SJCRH30 (cell line): Measurements from ENCODE around the gene WASL. TPM values are rescaled to one million over a fixed set of nuclear protein-coding genes. Genes with fewer than 3 reads are reported as not detected.

Experiments used
- DNase-seq, 2 experiments: peaks; one replicate each; pipeline ENCODE4 v3.0.0-alpha.2; 2015 to 2020
- H3K27ac ChIP-seq: fragments of 250-450 bp; sonication (Bioruptor Pico); 2 replicates; pipeline ENCODE4 v1.5.1; 2020; ENCODE audit warnings: mild to moderate bottlenecking, moderate library complexity
- H3K27me3 ChIP-seq: fragments of 250-450 bp; sonication (Bioruptor Pico); 2 replicates; pipeline ENCODE4 v1.5.1; 2020; ENCODE audit warnings: mild to moderate bottlenecking, moderate library complexity
- H3K36me3 ChIP-seq: fragments of 250-450 bp; sonication (Bioruptor Pico); 2 replicates; pipeline ENCODE4 v1.5.1; 2020; ENCODE audit warnings: mild to moderate bottlenecking, moderate library complexity
- H3K4me1 ChIP-seq: fragments of 250-450 bp; sonication (Bioruptor Pico); 2 replicates; pipeline ENCODE4 v1.5.1; 2020; ENCODE audit warnings: mild to moderate bottlenecking, moderate library complexity
- H3K4me3 ChIP-seq: fragments of 250-450 bp; sonication (Bioruptor Pico); 2 replicates; pipeline ENCODE4 v1.5.1; 2020; ENCODE audit warnings: mild to moderate bottlenecking, moderate library complexity
- H3K9me3 ChIP-seq: fragments of 250-450 bp; sonication (Bioruptor Pico); replicated peaks from 2 replicates; pipeline ENCODE4 v1.5.1; 2020; ENCODE audit warnings: mild to moderate bottlenecking, moderate library complexity
- total RNA-seq: library from RNA; depleted of rRNA; stranded (reverse); fragments of >200 nt; shearing (Covaris generic); gene quantifications from 2 replicates; pipeline ENCODE4 v1.2.3, GENCODE V29; 2014

WASL gene
- total RNA-seq, 1 experiment from 2014 or later = 26.4 TPM

GRCh38 chr7:123677061-123677715, 71.6 kb downstream of the WASL start:
- Histone ChIP-seq H3K27ac (no peak overlapping the region), H3K36me3 (peaks cover 7% of the 10 kb centered on the region; the same call in 1 of the 2 replicates), H3K4me3 (no peak overlapping the region), H3K4me1 (peaks cover 41% of the 10 kb centered on the region), H3K9me3 (no peaks in the 10 kb centered on the region), H3K27me3 (no peaks in the 10 kb centered on the region)
- no peak for DNase-seq

DNA sequence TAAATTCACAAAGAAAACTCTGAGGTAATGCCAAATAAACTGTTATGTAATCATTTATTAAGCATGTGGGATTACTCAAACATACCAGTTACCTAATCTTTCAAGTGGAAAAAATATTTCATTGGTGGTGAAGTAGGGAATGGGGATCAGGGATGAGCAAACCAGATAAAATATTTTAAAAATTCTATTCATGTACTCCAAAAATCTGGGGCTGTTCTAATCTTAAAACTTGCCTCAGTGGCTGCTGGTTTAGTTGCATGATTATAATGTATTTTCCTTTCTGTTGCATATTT, 73.7 kb downstream of the WASL start:
- Histone ChIP-seq H3K4me1 (peaks cover 32% of the 10 kb centered on the region), H3K27me3 (no peaks in the 10 kb centered on the region), H3K4me3 (no peak overlapping the region), H3K36me3 (no peaks in the 10 kb centered on the region; the same call in 1 of the 2 replicates), H3K9me3 (no peaks in the 10 kb centered on the region), H3K27ac (peak overlapping the region; percentile 61)
- peak in 1 of 2 experiments; percentile 27 for DNase-seq

GRCh38 chr7:123674399-123675180, 74.2 kb downstream of the WASL start:
- Histone ChIP-seq H3K4me3 (no peak overlapping the region), H3K27me3 (no peaks in the 10 kb centered on the region), H3K9me3 (no peaks in the 10 kb centered on the region), H3K4me1 (peaks cover 32% of the 10 kb centered on the region), H3K27ac (peak overlapping the region; percentile 61), H3K36me3 (no peaks in the 10 kb centered on the region)
- peak; percentile 15 to 67 for DNase-seq

DNA sequence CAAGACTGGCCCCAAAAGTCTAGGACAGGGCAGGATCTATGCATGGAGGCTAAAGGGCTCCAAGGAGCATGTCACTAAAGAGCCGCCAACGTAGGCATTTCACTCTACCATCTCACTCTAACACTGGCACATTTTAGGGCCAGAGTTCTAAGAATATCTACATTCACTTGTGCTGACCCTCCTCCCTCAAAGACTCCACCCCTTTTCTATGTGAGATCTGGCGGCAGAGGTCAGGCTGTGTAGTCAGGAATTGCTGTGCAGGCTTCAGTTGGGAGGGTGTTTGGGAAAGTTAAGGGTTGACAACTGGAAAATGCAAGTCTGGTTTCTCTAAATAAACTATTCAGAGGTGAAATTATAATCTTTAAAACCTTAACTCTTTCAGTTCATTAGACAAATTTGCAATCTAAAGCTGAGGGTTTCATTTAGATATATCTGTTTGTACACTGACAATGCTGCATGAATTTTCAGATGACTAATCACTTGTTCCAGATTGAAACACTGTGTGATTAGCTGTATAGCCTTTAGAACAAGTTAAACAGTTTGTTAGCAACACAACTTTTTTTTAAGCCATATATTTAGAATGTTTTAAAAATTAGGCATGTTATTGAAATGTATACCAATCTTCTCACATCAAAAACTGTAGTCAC, 74.9 kb downstream of the WASL start:
- Histone ChIP-seq H3K36me3 (no peaks in the 10 kb centered on the region), H3K9me3 (no peaks in the 10 kb centered on the region), H3K4me3 (no peak overlapping the region), H3K4me1 (peaks cover 32% of the 10 kb centered on the region), H3K27me3 (no peaks in the 10 kb centered on the region), H3K27ac (peak overlapping the region; percentile 61)
- DNase-seq = peak in 1 of 2 experiments; percentile 33

DNA sequence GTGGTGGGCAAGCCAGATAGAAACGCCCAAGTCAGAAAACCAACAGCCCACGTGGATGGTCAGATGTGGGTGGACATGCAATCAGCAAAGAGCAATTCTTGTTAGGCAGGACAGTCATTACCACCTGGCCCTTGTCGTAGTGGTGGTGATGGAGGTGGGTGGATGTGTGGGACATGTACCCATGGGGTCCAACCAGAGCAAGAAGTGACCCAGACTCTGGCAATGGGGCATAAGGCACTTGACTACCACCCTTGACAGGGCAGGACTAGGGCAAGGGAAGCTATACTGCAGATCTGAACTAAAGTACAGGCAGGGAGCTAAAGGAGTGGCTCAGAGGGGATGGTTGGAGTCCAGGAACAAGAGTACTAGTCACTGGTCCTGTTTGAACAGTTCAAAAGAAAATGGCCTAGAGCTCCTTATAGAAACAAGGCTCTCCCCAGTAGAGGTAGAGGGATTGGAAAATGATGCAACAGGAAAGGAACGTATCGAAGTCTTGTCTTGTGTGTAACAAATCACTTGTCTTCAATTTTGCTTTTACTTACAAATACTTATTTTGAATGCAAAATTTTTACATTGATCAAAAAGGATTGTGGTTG, 75.6 kb downstream of the WASL start:
- H3K27ac ChIP-seq = no peak overlapping the region
- H3K9me3 ChIP-seq = no peaks in the 10 kb centered on the region
- no peak overlapping the region for H3K4me3 ChIP-seq
- DNase-seq = no peak
- no peaks in the 10 kb centered on the region for H3K36me3 ChIP-seq
- peaks cover 32% of the 10 kb centered on the region for H3K4me1 ChIP-seq
- no peaks in the 10 kb centered on the region for H3K27me3 ChIP-seq

- Histone ChIP-seq H3K9me3 (no peaks in the 10 kb centered on the region), H3K27me3 (no peaks in the 10 kb centered on the region), H3K4me1 (peaks cover 15% of the 10 kb centered on the region), H3K36me3 (no peaks in the 10 kb centered on the region), H3K27ac (no peak overlapping the region), H3K4me3 (no peak overlapping the region)
- no peak for DNase-seq
Observed at GRCh38 chr7:123669485-123669884, 79.3 kb downstream of the WASL start.

GRCh38 chr7:123666492-123666891, 82.3 kb downstream of the WASL start:
- DNase-seq = no peak
- no peaks in the 10 kb centered on the region for H3K4me1 ChIP-seq
- H3K4me3 ChIP-seq = no peak overlapping the region
- H3K36me3 ChIP-seq = no peaks in the 10 kb centered on the region
- H3K27ac ChIP-seq = no peak overlapping the region
- H3K27me3 ChIP-seq = no peaks in the 10 kb centered on the region
- H3K9me3 ChIP-seq = no peaks in the 10 kb centered on the region

DNA sequence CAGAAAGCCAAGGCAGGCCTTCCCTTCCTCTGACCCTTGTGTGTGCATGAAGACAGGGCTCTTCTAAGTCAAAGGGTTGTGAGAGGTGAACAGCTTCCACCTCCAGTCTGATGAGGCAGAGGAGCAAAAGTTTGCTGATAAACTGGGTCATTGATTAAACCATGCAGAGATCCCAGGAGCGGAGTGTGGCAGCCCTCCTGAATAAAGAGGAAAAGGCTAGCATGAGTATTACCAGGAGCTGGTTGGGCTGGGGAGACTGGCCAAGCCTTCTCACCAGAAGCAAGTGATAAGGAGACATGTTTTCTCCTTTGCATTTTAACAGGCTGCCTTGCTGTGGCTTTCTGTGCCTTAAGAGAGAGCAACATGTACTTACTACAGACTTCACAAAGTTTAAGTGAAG, 82.9 kb downstream of the WASL start:
- Histone ChIP-seq H3K4me3 (no peak overlapping the region), H3K27me3 (no peaks in the 10 kb centered on the region), H3K9me3 (no peaks in the 10 kb centered on the region), H3K27ac (no peak overlapping the region), H3K36me3 (no peaks in the 10 kb centered on the region), H3K4me1 (no peaks in the 10 kb centered on the region)
- no peak for DNase-seq

GRCh38 chr7:123665157-123665556, 83.6 kb downstream of the WASL start:
- Histone ChIP-seq H3K27ac (no peak overlapping the region), H3K36me3 (no peaks in the 10 kb centered on the region), H3K4me3 (no peak overlapping the region), H3K4me1 (no peaks in the 10 kb centered on the region), H3K9me3 (no peaks in the 10 kb centered on the region), H3K27me3 (no peaks in the 10 kb centered on the region)
- DNase-seq = no peak

DNA sequence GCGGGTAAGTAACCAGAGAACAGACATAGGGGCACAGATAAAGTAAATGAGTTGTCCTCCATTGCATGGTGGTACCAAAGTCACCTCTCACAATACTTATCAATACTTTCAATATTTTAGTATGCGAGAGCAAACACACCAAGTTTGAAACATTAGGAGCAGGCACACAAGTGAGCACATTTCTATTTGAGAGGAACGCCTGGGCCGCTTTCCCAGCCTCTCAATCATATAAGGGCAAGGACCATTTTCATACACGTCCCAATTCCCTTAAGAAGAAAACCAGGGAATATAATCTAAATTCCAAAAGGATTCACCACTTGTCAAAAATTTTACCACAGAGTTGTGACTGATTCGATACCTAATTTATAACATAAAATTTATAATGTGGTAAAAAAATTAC, 85.6 kb downstream of the WASL start:
- no peaks in the 10 kb centered on the region for H3K36me3 ChIP-seq
- DNase-seq = no peak
- no peaks in the 10 kb centered on the region for H3K27me3 ChIP-seq
- no peaks in the 10 kb centered on the region for H3K9me3 ChIP-seq
- no peak overlapping the region for H3K4me3 ChIP-seq
- no peak overlapping the region for H3K27ac ChIP-seq
- H3K4me1 ChIP-seq = no peaks in the 10 kb centered on the region

DNA sequence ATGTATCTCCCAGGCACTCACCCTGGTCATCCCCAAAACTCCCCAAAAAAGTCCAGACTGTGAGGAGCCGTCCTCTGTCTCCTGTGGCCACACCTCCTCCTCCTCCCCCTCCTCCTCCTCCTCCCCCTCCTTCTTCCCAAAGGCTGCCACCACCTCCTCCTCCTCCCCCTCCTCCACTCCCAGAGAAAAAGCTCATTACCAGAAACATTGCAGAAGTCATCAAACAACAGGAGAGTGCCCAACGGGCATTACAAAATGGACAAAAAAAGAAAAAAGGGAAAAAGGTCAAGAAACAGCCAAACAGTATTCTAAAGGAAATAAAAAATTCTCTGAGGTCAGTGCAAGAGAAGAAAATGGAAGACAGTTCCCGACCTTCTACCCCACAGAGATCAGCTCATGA, 86.0 kb downstream of the WASL start:
- H3K4me3 ChIP-seq = no peak overlapping the region
- no peaks in the 10 kb centered on the region for H3K27me3 ChIP-seq
- no peaks in the 10 kb centered on the region for H3K4me1 ChIP-seq
- DNase-seq = no peak
- no peaks in the 10 kb centered on the region for H3K9me3 ChIP-seq
- H3K36me3 ChIP-seq = no peaks in the 10 kb centered on the region
- no peak overlapping the region for H3K27ac ChIP-seq

- no peaks in the 10 kb centered on the region for H3K36me3 ChIP-seq
- no peak for DNase-seq
- H3K9me3 ChIP-seq = no peaks in the 10 kb centered on the region
Observed at GRCh38 chr7:123662293-123662692, 86.5 kb downstream of the WASL start.

DNA sequence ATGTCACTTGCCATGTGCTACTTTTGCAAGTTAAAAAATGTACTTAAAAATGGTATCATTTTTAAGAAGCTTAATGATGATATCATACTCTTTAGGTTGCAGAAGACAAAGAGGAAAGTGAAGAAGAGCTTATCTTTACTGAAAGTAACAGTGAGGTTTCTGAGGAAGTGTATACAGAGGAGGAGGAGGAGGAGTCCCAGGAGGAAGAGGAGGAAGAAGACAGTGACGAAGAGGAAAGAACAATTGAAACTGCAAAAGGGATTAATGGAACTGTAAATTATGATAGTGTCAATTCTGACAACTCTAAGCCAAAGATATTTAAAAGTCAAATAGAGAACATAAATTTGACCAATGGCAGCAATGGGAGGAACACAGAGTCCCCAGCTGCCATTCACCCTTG, 87.0 kb downstream of the WASL start:
- Histone ChIP-seq H3K9me3 (no peaks in the 10 kb centered on the region), H3K27ac (no peak overlapping the region), H3K36me3 (no peaks in the 10 kb centered on the region), H3K4me1 (peaks cover 4% of the 10 kb centered on the region; the same call in 1 of the 2 replicates), H3K27me3 (no peaks in the 10 kb centered on the region), H3K4me3 (no peak overlapping the region)
- no peak for DNase-seq

More at GRCh38 chr7:123662293-123662692, 86.5 kb downstream of the WASL start:
- Histone ChIP-seq H3K4me3 (no peak overlapping the region), H3K27ac (no peak overlapping the region), H3K27me3 (no peaks in the 10 kb centered on the region), H3K4me1 (0 out of 2 replicates have a peak, but pooled peaks cover under 1% of the 10 kb centered on the region)

- Histone ChIP-seq H3K4me3 (no peak overlapping the region), H3K27ac (no peak overlapping the region), H3K9me3 (no peaks in the 10 kb centered on the region), H3K4me1 (peaks cover 4% of the 10 kb centered on the region; the same call in 1 of the 2 replicates), H3K36me3 (no peaks in the 10 kb centered on the region), H3K27me3 (no peaks in the 10 kb centered on the region)
- DNase-seq = no peak
Observed at GRCh38 chr7:123660514-123661354, 88.1 kb downstream of the WASL start.
